Stimulated activated CD8-positive, alpha-beta memory T cell treated with anti-CD3 and anti-CD28 coated beads, Interleukin-7, amount 100 ng/mL, for 48 hours (primary cell): Measurements from ENCODE around the gene TASOR.
"Not testable (repeated sequence)": the region's sequence is repeated elsewhere in the genome, so short reads cannot be mapped to it uniquely, and the experiment has no call there.

Experiments
- DNase-seq, 2 donors: peaks; one replicate each; pipeline ENCODE4 v3.0.0-alpha.2; 2020; ENCODE audit warnings: low read depth in 1 of 2; ENCODE audit errors: extremely low read depth in 1 of 2

The TASOR gene, protein sequence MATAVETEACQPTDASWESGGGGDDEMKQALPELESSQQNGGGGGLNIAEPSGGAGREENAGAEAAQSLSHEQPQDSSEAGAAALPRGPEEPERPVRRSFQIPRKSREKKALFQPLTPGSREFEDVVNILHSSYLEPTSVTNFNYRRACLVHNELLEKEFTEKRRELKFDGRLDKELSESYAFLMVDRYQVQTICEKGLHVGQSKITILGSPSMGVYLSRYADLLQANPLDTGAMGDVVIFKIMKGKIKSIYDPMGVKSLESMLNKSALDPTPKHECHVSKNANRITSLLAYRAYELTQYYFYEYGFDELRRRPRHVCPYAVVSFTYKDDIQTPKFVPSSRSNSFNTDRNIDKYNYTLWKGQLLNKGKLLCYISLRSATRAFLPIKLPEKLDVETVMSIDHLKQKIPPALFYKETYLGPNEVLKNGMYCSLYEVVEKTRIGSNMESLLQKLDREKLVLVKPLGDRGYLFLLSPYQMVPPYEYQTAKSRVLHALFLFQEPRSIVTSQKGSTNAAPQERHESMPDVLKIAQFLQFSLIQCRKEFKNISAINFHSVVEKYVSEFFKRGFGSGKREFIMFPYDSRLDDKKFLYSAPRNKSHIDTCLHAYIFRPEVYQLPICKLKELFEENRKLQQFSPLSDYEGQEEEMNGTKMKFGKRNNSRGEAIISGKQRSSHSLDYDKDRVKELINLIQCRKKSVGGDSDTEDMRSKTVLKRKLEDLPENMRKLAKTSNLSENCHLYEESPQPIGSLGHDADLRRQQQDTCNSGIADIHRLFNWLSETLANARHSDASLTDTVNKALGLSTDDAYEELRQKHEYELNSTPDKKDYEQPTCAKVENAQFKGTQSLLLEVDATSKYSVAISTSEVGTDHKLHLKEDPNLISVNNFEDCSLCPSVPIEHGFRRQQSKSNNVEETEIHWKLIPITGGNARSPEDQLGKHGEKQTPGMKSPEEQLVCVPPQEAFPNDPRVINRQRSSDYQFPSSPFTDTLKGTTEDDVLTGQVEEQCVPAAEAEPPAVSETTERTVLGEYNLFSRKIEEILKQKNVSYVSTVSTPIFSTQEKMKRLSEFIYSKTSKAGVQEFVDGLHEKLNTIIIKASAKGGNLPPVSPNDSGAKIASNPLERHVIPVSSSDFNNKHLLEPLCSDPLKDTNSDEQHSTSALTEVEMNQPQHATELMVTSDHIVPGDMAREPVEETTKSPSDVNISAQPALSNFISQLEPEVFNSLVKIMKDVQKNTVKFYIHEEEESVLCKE (N-terminal part only)

DNA sequence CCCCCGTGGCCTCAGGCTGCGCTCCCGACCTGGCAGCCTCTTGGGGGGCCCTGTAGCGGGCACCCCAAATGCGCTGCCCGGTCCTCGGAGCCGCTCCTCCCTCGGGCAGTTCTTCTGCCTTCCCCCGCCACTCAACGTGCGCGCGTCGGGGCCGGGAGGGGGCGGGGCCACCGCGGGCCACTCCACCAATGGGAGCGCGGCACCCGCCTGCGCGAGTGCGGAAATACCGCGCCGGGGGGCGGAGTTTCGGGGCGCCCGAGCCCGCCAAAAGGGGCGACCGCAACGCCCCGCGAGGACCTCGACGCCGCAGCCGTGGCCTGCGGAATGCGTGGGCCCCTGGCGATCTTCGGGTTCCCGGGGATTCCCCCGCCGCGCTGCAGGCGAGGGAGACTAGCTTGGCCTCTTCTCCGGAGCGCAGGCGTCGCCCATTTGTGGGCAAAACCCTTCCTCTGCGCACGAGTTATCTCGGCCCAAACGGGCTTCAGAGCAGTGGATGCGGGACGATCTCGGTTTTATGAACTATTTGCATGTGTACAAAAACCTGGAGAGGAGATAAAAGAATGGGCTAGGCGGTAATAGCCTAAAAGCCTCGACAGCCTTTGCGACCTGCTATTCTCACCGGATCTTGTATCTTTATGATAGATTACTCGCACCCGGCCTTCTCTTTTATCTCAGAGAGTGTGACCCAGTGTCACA lies at the start of gene TASOR:
Gene TASOR, minus strand, starts transcription at position 144 of the 696 bp plus-strand sequence. CDS start 259 bp downstream, outside the sequence.
- DNase-seq, result peak; percentile 66 to 76

DNA sequence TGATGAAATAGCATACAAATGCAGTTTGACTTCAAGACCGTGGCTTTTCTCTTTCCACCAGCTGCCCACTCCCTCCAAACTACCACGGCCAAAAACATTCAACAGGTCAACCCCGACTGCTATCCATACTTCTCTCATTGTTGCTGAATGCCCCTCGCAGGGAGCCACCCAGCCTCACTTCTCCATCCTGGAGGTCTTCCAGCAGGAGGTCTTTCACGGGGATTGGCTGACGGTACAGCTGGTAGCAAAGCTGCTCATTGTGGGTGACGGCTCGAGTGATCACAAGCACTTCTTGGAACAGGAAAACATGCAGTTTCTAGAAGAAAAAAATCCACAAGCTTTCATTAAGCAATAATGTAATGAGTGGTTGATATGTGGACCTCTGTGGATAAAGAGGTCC lies 49.0 kb upstream of the TASOR start:
- DNase-seq, result no peak

DNA sequence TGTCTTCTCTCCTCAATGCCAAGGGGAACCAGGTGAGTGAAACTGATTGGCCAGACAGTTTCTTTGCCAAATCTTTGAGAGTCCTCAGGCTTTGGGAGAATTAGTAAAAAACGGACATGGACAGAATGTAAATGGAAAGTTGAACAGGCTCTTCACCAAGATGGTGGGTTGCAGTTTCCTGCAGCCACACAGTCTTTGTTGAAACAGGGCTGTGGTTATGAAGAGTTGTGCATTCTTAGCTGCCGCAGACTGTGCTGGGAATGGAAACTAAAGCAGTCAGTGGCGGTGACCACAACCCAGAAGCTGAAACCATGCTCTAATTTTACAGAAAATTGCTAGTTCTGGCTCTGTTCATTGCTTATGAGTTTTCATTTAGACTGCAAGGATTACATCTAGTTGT lies 42.1 kb upstream of the TASOR start:
- DNase-seq, result peak; percentile 34 to 59

DNA sequence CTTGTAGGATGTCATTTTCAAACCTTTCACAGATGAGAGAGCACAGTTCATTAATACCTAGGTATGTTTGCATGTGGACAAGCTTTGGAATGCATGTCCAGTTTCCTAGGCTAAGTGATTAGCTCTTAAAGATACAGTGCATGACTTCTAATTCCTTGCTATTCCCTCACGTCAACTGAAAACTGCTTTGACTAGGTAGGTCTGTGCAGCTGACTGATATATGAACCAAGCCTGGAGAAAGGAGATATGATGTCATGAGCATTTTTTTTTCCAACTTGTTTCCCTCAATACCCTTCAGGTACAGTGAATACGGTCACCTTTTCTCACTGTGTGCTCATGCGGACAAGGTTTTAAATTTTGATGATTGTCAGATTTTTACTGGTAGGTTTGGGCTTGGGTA lies 41.6 kb upstream of the TASOR start:
- no peak for DNase-seq

DNA sequence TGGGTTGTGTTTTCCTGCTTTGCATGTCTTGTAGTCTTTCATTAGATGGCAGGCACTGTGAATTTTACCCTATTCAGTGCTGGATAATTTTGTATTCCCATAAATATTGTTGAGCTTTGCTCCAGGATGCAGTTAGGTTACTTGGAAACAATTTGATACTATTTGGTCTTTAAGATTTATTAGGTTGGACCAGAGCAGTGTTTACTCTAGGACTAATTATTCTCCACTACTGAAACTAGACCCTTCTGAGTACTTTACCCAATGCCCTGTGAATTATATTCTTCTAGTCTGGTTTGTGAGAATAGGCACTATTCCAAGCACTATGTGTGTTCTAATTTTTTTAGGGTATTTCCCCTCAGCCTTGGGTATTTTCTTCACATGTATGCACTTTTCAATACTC lies 37.8 kb upstream of the TASOR start:
- no peak for DNase-seq

DNA sequence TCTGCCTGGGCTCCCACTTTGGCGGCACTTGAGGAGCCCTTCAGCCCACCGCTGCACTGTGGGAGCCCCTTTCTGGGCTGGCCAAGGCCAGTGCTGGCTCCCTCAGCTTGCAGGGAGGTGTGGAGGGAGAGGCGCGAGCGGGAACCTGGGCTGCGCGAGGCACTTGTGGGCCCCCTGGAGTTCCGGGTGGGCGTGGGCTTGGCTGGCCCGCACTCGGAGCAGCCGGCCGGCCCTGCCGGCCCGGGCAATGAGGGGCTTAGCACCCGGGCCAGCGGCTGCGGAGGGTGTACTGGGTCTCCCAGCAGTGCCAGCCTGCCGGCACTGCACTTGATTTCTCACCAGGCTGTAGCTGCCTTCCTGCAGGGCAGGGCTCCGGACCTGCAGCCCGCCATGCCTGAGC lies 35.7 kb upstream of the TASOR start:
- not testable (repeated sequence) for DNase-seq

DNA sequence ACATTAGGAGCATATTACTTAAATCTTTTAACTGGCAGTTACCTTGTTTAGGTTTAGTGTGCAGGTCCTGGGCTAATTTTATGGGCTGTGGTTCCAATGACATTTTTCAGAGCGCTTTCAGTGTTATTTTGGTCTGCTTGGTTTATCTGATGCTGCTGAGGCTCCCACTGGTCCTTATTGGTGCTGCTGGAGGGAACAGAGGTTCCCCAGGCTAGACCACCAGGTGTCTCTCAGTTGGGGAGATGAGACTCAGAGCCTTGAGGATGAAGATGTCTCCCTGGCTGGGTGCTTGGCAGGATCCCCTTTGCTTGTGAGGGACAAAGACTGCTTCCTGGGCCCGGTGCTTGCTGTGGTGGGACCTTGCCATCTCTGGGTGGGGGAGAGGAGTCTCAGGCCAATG lies 28.3 kb upstream of the TASOR start:
- no peak for DNase-seq

DNA sequence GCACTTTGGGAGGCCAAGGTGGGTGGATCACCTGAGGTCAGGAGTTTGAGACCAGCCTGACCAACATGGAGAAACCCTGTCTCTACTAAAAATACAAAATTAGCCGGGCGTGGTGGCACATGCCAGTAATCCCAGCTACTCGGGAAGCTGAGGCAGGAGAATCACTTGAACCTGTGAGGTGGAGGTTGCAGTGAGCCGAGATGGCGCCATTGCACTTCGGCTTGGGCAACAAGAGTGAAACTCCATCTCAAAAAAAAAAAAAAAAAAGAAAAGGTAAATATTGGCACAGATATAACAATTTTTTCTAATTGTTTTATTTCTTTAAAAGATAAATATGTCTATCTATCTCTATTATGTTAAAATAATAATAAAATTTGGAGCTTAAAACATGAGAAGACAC lies 24.3 kb upstream of the TASOR start:
- not testable (repeated sequence) for DNase-seq

DNA sequence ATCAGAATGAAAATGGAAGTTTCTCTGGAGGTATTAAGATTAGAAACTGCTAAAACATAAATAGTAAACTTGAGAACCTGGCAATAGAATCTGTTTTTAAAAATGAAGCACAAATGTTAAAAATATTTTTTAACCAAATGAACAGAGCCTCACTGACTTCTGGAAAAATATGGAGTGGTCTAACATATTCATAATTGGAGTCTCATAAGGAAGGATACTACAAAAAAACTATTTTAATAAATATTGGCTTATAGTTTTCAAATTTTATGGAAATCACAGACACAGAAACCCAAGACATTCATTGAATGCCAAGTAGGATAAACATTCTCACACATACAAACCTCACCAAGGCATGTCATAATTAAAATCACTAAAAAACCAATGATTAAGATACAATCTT lies 23.6 kb upstream of the TASOR start:
- DNase-seq, result no peak

DNA sequence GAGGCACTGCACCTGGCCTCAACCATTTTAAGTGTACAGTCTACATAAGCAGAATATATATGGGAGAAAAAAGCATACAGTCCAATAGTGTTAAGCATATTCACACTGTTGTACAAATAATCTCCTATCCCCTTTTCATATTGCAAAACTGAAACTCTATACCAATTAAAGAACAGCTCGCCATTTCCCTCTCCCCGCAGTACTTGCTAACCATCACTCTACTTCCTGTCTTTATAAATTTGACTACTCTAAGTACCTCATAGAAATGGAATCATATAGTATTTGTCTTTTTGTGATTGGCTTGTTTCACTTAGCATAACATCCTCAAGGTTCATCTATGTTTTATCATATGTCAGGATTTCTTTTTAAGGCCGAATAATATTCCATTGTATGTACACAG lies 21.6 kb upstream of the TASOR start:
- DNase-seq, result no peak

DNA sequence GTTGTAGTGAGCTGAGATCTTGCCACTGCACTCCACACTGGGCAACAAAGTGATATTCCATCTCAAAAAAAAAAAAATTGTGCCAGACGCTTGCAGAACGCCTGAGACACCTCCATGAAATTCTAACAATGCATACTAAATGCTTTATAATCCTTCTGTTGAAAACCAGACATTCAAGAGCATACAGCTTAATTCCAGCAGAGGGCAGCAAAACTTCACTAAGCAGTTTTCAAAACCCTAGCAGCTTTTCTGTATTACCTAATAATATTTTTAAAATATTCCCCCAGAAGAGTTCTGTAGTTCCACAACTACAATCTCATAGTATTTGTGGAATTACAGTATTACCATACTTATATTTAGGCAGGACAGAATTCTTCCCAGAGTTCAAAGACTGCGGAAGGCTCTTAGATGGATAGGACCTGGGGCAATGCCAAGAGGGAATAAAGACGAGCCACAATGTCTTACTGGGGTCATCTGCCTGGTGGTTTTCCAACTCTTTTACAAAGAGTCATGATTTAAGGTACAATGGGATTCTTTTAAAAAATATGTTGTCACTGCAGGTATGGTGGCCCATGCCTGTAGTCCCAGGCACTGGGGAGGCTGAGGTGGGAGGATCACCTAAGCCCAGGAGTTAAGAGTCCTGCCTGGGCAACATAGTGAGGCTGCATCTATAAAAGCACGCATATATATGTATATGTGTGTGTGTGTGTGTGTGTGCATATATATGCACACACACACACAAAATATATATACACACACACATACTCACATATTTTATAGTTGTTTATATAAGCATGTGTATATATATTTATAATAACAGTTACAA lies 19.6 kb upstream of the TASOR start:
- no peak for DNase-seq

DNA sequence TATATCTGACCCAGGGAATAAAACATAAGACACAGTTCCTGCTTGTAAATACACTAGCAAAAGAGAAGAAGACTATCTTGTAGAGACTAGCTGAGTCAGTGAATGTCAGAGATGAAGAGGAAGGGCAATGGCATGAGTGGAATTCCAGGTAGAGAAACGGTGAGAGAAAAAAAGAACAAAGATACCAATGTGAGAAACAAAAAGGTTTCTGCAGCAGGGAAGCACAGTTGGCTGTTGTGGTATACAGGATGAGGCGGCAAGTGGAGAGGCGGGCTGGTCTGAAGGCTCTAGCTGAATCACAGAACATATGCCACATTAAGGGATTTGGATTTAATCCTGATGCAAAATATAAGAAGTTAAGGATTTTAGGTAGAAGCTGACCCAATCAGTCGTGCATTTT lies 17.1 kb upstream of the TASOR start:
- no peak for DNase-seq

DNA sequence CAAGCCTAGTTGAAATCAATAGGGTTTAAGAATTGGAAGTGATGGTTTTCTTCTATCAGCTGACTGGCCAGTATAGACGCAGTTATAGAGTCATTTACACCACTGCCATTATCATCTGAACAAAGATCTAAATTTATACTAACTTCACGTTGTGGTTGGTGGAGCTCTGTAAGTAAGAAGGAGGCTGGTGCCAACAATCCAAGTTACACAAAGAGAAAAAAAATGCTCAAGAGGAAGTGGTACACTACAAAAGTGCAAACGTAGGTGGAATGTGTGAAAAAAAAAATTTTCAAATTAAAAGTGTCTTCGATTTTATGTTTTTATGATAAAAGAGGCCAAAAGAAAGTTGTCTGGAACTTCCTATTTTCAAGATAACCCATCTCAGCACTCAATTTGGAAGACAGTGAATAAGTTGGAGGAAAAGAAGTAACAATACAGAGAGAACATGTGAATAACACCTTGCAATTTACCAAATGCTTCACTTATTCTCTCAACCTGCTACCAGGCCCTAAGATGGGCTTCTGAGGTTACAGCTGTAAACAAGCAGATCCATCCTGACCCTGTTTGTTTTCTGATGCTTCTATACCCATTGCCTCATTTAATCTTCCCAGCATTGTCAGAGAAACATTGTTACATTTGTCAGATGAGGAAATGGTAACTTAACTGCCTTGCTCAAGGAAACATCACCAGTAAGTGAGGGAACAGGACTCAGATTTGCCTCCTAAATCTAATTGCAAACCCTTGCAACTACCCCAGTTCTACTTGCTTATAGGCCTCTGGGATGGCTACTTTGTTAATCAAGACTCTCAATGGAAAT lies 12.0 kb upstream of the TASOR start:
- DNase-seq, result no peak

DNA sequence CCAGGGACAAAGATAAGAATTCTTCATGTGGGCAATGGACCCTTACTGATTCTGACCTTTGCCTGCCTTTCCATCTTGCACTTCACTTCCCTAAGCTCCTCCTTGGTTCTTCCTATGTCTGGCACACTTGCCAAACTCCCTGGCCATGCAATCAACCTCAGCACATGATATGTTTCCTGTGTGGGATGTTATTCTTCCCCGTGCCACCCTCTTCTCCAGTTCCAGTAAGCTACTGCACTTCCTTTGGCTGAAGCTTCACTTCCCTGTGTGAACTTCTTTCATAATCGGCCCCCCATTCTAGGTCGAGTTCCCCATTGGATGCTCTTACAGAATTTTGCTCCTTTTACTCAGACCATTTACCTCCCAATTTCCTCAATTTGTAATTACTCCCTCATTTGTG lies 10.7 kb upstream of the TASOR start:
- DNase-seq, result no peak

DNA sequence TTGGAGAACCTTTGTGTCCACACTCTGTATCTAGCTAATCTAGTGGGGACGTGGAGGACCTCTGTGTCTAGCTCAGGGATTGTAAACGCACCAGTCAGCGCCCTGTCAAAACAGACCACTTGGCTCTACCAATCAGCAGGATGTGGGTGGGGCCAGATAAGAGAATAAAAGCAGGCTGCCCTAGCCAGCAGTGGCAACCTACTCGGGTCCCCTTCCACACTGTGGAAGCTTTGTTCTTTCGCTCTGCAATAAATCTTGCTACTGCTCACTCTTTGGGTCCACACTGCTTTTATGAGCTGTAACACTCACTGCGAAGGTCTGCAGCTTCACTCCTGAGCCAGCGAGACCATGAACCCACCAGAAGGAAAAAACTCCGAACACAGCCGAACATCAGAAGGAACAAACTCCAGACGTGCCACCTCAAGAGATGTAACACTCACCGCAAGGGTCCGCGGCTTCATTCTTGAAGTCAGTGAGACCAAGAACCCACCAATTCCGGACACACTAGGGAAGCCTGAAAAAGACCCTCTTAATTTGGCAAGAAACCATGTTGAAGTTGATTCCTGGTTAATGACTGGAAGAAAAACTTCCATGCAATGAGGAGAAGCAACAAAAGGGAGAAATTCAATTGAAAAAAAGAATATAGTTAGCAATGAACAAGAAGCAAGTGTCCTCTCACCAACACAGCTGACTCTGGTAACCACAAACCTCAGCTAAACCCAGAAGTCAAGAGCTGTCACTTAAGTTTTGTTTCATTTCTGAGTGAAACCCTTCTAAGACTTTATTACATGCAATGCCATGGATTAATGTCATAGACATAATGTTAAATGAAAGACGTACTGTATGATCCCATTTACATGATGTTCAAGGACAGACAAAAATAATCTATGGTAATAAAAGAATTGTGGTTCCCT lies 9.7 kb upstream of the TASOR start:
- DNase-seq, result not testable (repeated sequence)

DNA sequence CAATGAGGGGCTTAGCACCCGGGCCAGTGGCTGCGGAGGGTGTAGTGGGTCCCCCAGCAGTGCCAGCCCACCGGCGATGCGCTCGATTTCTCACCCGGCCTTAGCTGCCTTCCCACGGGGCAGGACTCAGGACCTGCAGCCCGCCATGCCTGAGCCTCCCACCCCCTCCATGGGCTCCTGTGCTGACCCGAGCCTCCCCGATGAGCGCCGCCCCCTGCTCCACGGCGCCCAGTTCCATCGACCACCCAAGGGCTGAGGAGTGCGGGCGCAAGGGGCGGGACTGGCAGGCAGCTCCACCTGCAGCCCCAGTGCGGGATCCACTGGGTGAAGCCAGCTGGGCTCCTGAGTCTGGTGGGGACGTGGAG lies 8.9 kb upstream of the TASOR start:
- DNase-seq, result not testable (repeated sequence)

DNA sequence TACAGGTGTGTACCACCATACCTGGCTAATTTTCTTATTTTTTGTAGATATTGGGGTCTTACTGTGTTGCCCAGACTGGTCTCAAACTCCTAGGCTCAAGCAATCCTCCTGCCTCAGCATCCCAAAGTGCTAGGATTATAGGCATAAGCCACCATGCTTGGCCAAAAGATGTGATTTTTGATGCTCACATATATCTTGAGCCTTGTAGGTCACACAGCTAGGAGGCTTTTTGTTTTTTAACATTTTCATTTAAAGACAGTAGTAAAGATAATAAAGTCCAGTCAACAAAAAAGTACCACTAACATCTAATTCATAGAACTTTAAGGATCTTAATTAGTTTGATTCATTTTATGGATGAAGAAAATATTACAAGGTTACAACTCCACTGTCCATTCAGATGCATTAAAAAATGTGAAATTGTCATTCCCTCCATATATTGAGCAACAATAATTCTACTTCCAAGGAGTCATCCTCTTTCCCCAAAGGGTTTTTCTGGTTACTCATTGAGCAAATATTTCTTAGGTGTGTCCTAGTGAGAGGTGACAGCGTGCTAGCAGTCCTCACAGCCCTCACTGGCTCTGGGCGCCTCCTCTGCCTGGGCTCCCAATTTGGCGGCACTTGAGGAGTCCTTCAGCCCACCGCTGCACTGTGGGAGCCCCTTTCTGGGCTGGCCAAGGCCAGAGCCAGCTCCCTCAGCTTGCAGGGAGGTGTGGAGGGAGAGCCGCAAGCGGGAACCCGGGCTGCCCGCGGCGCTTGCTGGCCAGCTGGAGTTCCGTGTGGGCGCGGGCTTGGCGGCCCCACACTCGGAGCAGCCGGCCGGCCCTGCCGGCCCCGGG lies 8.3 kb upstream of the TASOR start:
- no peak for DNase-seq
